ENCODE measurements around the gene LCAT. TPM values are rescaled to one million over a fixed set of nuclear protein-coding genes. Genes with fewer than 3 reads are reported as not detected.

The LCAT gene
- total and polyA plus RNA-seq, 2 donors (not counting 1 experiment from before 2014, with no cell fraction given): 7.6 to 16.3 TPM

DNA sequence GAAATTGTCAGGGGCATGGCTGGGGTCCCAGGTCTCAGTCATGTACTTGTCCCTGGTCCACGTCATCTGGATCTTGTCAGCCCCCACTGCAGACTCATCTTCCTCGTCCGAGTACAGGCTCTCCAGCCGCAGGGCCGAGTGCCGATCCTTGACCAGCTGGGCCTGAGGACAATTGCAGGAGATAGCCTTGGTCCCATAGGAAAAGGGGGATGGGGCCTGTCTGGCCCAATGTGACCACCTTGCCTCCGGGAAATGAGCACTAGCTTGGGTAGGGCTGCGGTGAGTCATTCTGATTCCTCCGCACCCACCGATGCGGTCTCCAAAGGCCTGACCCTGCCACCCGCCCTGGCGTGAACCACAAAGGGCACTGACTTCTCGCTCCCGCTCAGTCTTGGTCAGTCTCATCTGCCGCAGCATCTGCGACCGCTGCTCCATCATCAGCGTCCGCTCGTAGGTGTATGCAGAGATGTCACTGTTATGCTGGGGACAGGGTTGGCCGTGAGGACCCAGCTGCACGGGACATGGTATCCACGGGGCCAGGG lies 1.5 kb upstream of the LCAT start:
- Histone ChIP-seq H3K4me3 (ENCODE audit: control extremely low read depth in 1 of 5, extremely low read depth in 1 of 5, insufficient read depth in 1 of 5, low read depth in 2 of 5, low read length in 4 of 5) (no peak overlapping the region), H3K4me2 (replicated peaks; ENCODE audit: low read depth, low read length, poor library complexity, severe bottlenecking) (no peak overlapping the region), H4K20me1 (ENCODE audit: control insufficient read depth, insufficient read depth, low read length, poor library complexity, severe bottlenecking) (peaks cover 11% of the 10 kb centered on the region), H3K36me3 (replicated peaks in 1 of 2; ENCODE audit: control extremely low read depth in 1 of 2, control insufficient read depth in 1 of 2, extremely low read depth in 1 of 2, insufficient read depth in 2 of 2, low read length in 1 of 2) (peaks cover 0 to 11% of the 10 kb centered on the region in 2 experiments), H3K27ac (ENCODE audit: low read length in 2 of 2) (no peak overlapping the region), H3K9ac (ENCODE audit: low read length) (no peak overlapping the region), H3K27me3 (replicated peaks in 1 of 4; ENCODE audit: control extremely low read depth in 1 of 4, control insufficient read depth in 3 of 4, insufficient read depth in 4 of 4, low read length in 3 of 4) (no peaks in the 10 kb centered on the region), H2AFZ (ENCODE audit: insufficient read depth, low read depth, low read length, poor library complexity, severe bottlenecking) (no peak overlapping the region), H3K9me3 (ENCODE audit: control extremely low read depth in 1 of 3, control insufficient read depth in 2 of 3, insufficient read depth in 1 of 3, low read length in 2 of 3) (no peaks in the 10 kb centered on the region), H3K4me1 (ENCODE audit: control insufficient read depth in 2 of 2, insufficient read depth in 2 of 2, low read length in 2 of 2) (peaks cover under 1 to 12% of the 10 kb centered on the region in 2 donors), H3K79me2 (ENCODE audit: control insufficient read depth, insufficient read depth, low read length) (peaks cover 39% of the 10 kb centered on the region)
- ChIA-PET CTCF (interaction anchor here (1.4 kb wide), 1 partner anchor 62 kb away, joined by 5 read pairs; no protein-coding TSS in a partner anchor), POLR2A (no interaction called here)
- ATAC-seq (ENCODE audit: low read depth) (no peak), DNase-seq (no peak)
- no peak overlapping the region for H3K4me3 Mint-ChIP-seq
- no peak for TF ChIP-seq EZH2 (IDR thresholded peaks at IDR 0.05; ENCODE audit: borderline replicate concordance, insufficient read depth, low read depth, low read length, poor library complexity, severe bottlenecking)
- TF ChIP-seq, protein P1, sequence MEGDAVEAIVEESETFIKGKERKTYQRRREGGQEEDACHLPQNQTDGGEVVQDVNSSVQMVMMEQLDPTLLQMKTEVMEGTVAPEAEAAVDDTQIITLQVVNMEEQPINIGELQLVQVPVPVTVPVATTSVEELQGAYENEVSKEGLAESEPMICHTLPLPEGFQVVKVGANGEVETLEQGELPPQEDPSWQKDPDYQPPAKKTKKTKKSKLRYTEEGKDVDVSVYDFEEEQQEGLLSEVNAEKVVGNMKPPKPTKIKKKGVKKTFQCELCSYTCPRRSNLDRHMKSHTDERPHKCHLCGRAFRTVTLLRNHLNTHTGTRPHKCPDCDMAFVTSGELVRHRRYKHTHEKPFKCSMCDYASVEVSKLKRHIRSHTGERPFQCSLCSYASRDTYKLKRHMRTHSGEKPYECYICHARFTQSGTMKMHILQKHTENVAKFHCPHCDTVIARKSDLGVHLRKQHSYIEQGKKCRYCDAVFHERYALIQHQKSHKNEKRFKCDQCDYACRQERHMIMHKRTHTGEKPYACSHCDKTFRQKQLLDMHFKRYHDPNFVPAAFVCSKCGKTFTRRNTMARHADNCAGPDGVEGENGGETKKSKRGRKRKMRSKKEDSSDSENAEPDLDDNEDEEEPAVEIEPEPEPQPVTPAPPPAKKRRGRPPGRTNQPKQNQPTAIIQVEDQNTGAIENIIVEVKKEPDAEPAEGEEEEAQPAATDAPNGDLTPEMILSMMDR (IDR thresholded peaks at IDR 0.05): no peak
- H3K27ac Mint-ChIP-seq: no peak overlapping the region
- intact Hi-C loops (cut with micrococcal nuclease): no loop called here
- H3K27me3 Mint-ChIP-seq: no peaks in the 10 kb centered on the region
- 90% methylated on average over 22 of the region's 24 CpGs for WGBS (ENCODE audit: insufficient coverage)
- no peaks in the 10 kb centered on the region for H3K9me3 Mint-ChIP-seq (ENCODE audit: insufficient read depth)
- H3K4me1 Mint-ChIP-seq: peaks cover 5% of the 10 kb centered on the region

DNA sequence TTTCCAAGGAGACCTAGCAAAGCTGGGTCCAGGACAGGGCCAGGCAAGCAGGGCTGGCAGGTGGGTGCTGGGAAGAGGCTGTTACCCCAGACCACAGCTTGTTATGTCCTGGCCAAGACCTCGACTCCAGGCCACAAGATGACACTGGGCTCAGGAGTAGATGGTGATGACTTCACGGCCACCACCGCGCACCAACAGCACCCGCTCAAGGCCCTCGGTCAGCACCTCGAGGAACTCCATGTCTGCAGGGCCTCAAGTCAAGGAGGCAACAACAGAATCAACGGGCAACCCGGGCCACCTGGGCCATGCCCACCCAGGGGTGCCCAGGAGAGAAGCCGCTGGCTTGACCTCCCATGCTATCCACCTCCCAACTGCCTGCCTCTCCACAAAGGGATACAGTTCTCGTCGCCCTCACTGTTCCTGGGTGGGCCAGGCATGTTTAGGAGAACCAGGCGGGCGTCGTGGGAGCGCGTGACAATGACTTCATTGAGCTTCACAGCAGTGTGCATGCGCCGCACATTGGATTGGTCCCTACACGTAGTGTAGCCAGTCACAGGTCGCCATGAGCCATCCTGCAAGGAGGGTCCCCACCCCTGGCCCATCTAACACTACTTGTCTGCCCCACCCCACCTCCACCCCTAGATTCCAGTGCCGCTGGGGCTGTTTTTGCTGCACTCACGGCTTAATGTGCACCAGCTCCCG lies 921 bp upstream of the LCAT start:
- Histone ChIP-seq H3K27ac (ENCODE audit: low read length in 2 of 2) (no peak overlapping the region), H3K4me2 (replicated peaks; ENCODE audit: low read depth, low read length, poor library complexity, severe bottlenecking) (no peak overlapping the region), H2AFZ (ENCODE audit: insufficient read depth, low read depth, low read length, poor library complexity, severe bottlenecking) (no peak overlapping the region), H3K36me3 (replicated peaks in 1 of 2; ENCODE audit: control extremely low read depth in 1 of 2, control insufficient read depth in 1 of 2, extremely low read depth in 1 of 2, insufficient read depth in 2 of 2, low read length in 1 of 2) (peaks cover 0 to 9% of the 10 kb centered on the region in 2 experiments), H3K79me2 (ENCODE audit: control insufficient read depth, insufficient read depth, low read length) (peaks cover 45% of the 10 kb centered on the region), H3K27me3 (replicated peaks in 1 of 4; ENCODE audit: control extremely low read depth in 1 of 4, control insufficient read depth in 3 of 4, insufficient read depth in 4 of 4, low read length in 3 of 4) (no peaks in the 10 kb centered on the region), H3K4me3 (ENCODE audit: control extremely low read depth in 1 of 5, extremely low read depth in 1 of 5, insufficient read depth in 1 of 5, low read depth in 2 of 5, low read length in 4 of 5) (no peak overlapping the region), H4K20me1 (ENCODE audit: control insufficient read depth, insufficient read depth, low read length, poor library complexity, severe bottlenecking) (peaks cover 11% of the 10 kb centered on the region), H3K9ac (ENCODE audit: low read length) (no peak overlapping the region), H3K4me1 (ENCODE audit: control insufficient read depth in 2 of 2, insufficient read depth in 2 of 2, low read length in 2 of 2) (peaks cover 6 to 18% of the 10 kb centered on the region in 2 donors), H3K9me3 (ENCODE audit: control extremely low read depth in 1 of 3, control insufficient read depth in 2 of 3, insufficient read depth in 1 of 3, low read length in 2 of 3) (no peaks in the 10 kb centered on the region)
- no peak overlapping the region for H3K27ac Mint-ChIP-seq
- no peaks in the 10 kb centered on the region for H3K27me3 Mint-ChIP-seq
- no peak for DNase-seq
- intact Hi-C loops (cut with micrococcal nuclease): no loop called here
- TF ChIP-seq, protein P1 (IDR thresholded peaks at IDR 0.05): no peak
- no peak for TF ChIP-seq EZH2 (IDR thresholded peaks at IDR 0.05; ENCODE audit: borderline replicate concordance, insufficient read depth, low read depth, low read length, poor library complexity, severe bottlenecking)
- no peak overlapping the region for H3K4me3 Mint-ChIP-seq
- ATAC-seq (ENCODE audit: low read depth): no peak
- 97% methylated on average over 21 of the region's 24 CpGs for WGBS (ENCODE audit: insufficient coverage)
- peaks cover 11% of the 10 kb centered on the region for H3K4me1 Mint-ChIP-seq
- H3K9me3 Mint-ChIP-seq (ENCODE audit: insufficient read depth): no peaks in the 10 kb centered on the region
- ChIA-PET POLR2A (no interaction called here), CTCF (interaction anchor here (0.6 kb wide), 1 partner anchor 230 kb away, joined by 5 read pairs; no protein-coding TSS in a partner anchor)

Measured in B cell (primary cell).